ENCODE measurements around the gene CNNM2.

The CNNM2 gene

GRCh38 chr10:103055105-103055504, 137.0 kb downstream of the CNNM2 start:
- H3K4me3 ChIP-seq (ENCODE audit: insufficient read depth, low read length, poor library complexity, severe bottlenecking): no peak overlapping the region
- H3K9me3 ChIP-seq (ENCODE audit: insufficient read depth, low read length): no peaks in the 10 kb centered on the region
- H3K36me3 ChIP-seq (ENCODE audit: low read length): no peaks in the 10 kb centered on the region
- H3K4me2 ChIP-seq (ENCODE audit: low read depth, low read length, poor library complexity, severe bottlenecking): no peak overlapping the region
- H4K20me1 ChIP-seq (ENCODE audit: low read depth, low read length): no peaks in the 10 kb centered on the region
- H3K79me2 ChIP-seq (ENCODE audit: insufficient read depth, low read length): no peaks in the 10 kb centered on the region
- H3F3A ChIP-seq (ENCODE audit: insufficient read depth): no peaks in the 10 kb centered on the region
- no peaks in the 10 kb centered on the region for H3K27me3 ChIP-seq (ENCODE audit: low read length)
- TF ChIP-seq EZH2phosphoT487 (conservative IDR thresholded peaks at IDR 0.05; ENCODE audit: low read length) (no peak), CTCF (IDR thresholded peaks at IDR 0.05; ENCODE audit: insufficient read depth, low read length, poor library complexity, severe bottlenecking) (no peak)
- H3K9ac ChIP-seq (ENCODE audit: low read length): no peak overlapping the region
- H3K9me2 ChIP-seq (replicated peaks; ENCODE audit: insufficient read depth, low read length): no peaks in the 10 kb centered on the region
- H2AFZ ChIP-seq (ENCODE audit: low read depth, low read length, severe bottlenecking): no peak overlapping the region
- no peak overlapping the region for H3K27ac ChIP-seq (ENCODE audit: low read depth, low read length)

GRCh38 chr10:103058034-103058433, 139.9 kb downstream of the CNNM2 start:
- Histone ChIP-seq H3K9ac (ENCODE audit: low read length) (no peak overlapping the region), H3K4me3 (ENCODE audit: insufficient read depth, low read length, poor library complexity, severe bottlenecking) (no peak overlapping the region), H3K36me3 (ENCODE audit: low read length) (no peaks in the 10 kb centered on the region), H3K9me3 (ENCODE audit: insufficient read depth, low read length) (no peaks in the 10 kb centered on the region), H4K20me1 (ENCODE audit: low read depth, low read length) (no peaks in the 10 kb centered on the region; the same call in 1 of the 2 replicates), H2AFZ (ENCODE audit: low read depth, low read length, severe bottlenecking) (no peak overlapping the region), H3F3A (ENCODE audit: insufficient read depth) (no peaks in the 10 kb centered on the region), H3K27me3 (ENCODE audit: low read length) (no peaks in the 10 kb centered on the region), H3K9me2 (replicated peaks; ENCODE audit: insufficient read depth, low read length) (no peaks in the 10 kb centered on the region), H3K79me2 (ENCODE audit: insufficient read depth, low read length) (no peaks in the 10 kb centered on the region), H3K27ac (ENCODE audit: low read depth, low read length) (no peak overlapping the region), H3K4me2 (ENCODE audit: low read depth, low read length, poor library complexity, severe bottlenecking) (no peak overlapping the region)
- no peak for TF ChIP-seq CTCF (IDR thresholded peaks at IDR 0.05; ENCODE audit: insufficient read depth, low read length, poor library complexity, severe bottlenecking)
- no peak for TF ChIP-seq EZH2phosphoT487 (conservative IDR thresholded peaks at IDR 0.05; ENCODE audit: low read length)

GRCh38 chr10:103060575-103060974, 142.5 kb downstream of the CNNM2 start:
- TF ChIP-seq CTCF (IDR thresholded peaks at IDR 0.05; ENCODE audit: insufficient read depth, low read length, poor library complexity, severe bottlenecking) (no peak), EZH2phosphoT487 (conservative IDR thresholded peaks at IDR 0.05; ENCODE audit: low read length) (no peak)

More at GRCh38 chr10:103060575-103060974, 142.5 kb downstream of the CNNM2 start:
- Histone ChIP-seq H3K4me2 (ENCODE audit: low read depth, low read length, poor library complexity, severe bottlenecking) (no peak overlapping the region), H3F3A (ENCODE audit: insufficient read depth) (no peaks in the 10 kb centered on the region), H3K79me2 (ENCODE audit: insufficient read depth, low read length) (no peaks in the 10 kb centered on the region), H3K4me3 (ENCODE audit: insufficient read depth, low read length, poor library complexity, severe bottlenecking) (no peak overlapping the region), H3K27me3 (ENCODE audit: low read length) (no peaks in the 10 kb centered on the region), H3K27ac (ENCODE audit: low read depth, low read length) (no peak overlapping the region), H3K36me3 (ENCODE audit: low read length) (no peaks in the 10 kb centered on the region), H3K9me3 (ENCODE audit: insufficient read depth, low read length) (no peaks in the 10 kb centered on the region), H2AFZ (ENCODE audit: low read depth, low read length, severe bottlenecking) (no peak overlapping the region), H4K20me1 (ENCODE audit: low read depth, low read length) (no peaks in the 10 kb centered on the region; the same call in 1 of the 2 replicates), H3K9me2 (replicated peaks; ENCODE audit: insufficient read depth, low read length) (no peaks in the 10 kb centered on the region), H3K9ac (ENCODE audit: low read length) (no peak overlapping the region)

Measured in SU-DHL-6 (cell line).